HepG2 (cell line): ENCODE data around the gene PJA2. TPM values are rescaled to one million over a fixed set of nuclear protein-coding genes. Genes with fewer than 3 reads are reported as not detected.

Experiments used
- ATAC-seq: fragments of 200-7000 bp; cut with Tn5 transposase; 3 replicates; pipeline ENCODE4 v1.9.1; 2020; ENCODE audit warnings: mild to moderate bottlenecking, moderate library complexity
- BruUV-seq: library from RNA; stranded (reverse); fragments of 400-500 nt; replicated peaks from 2 replicates; lab custom pipeline; 2021; lab: Mats Ljungman, UMichigan
- CTCF ChIA-PET: fragments of 300-600 bp; formaldehyde crosslinking; extraction: SDS; loops from one replicate; lab custom pipeline; 2021; ENCODE audit warnings: low total read pairs, inconsistent platforms, low intra/inter-chr PET ratio; lab: Yijun Ruan, JAX
- POLR2A ChIA-PET: fragments of 350-600 bp; sonication (Branson Sonifier 250); formaldehyde crosslinking; loops from one replicate; lab custom pipeline; 2020; ENCODE audit warnings: antibody characterized with exemption, inconsistent platforms; lab: Yijun Ruan, JAX
- DNase-seq: peaks from one replicate; pipeline ENCODE4 v3.0.0-alpha.2; 2015; ENCODE audit warnings: low spot score
- FAIRE-seq: peaks from 3 replicates; lab custom pipeline; 2011; peaks lifted over from hg19 to GRCh38; lab: Jason Lieb, UNC
- H2AFZ ChIP-seq: one replicate; pipeline ENCODE4 v1.6.1; 2011; ENCODE audit warnings: low read length, inconsistent platforms
- H3K27ac ChIP-seq: fragments of 300-600 bp; 3 replicates; pipeline ENCODE4 v1.8.0; 2011; ENCODE audit warnings: mixed run types, mild to moderate bottlenecking, mixed read lengths, low read length, inconsistent platforms; ENCODE audit not compliant: insufficient read depth; ENCODE audit errors: extremely low read length
- H3K27me3 ChIP-seq, 2 experiments: fragments of 200-600 bp in 1 of 2; 2 replicates in 1 of 2; 3 replicates in 1 of 2; pipeline versions ENCODE4 v1.6.0 to v1.8.0; 2011; ENCODE audit warnings: low read length in 2 of 2, mild to moderate bottlenecking in 2 of 2, moderate library complexity in 2 of 2, inconsistent platforms in 1 of 2; ENCODE audit not compliant: insufficient read depth in 2 of 2, control insufficient read depth in 1 of 2
- H3K36me3 ChIP-seq, 2 experiments: fragments of 200-600 bp in 1 of 2; replicated peaks in 1 of 2; 2 replicates in 1 of 2; 3 replicates in 1 of 2; pipeline versions ENCODE4 v1.5.1 to v1.8.0; 2011; ENCODE audit warnings: low read length in 2 of 2, inconsistent platforms in 1 of 2; ENCODE audit not compliant: insufficient read depth in 2 of 2, control insufficient read depth in 1 of 2
- H3K4me1 ChIP-seq: 2 replicates; pipeline ENCODE4 v1.5.1; 2012; ENCODE audit warnings: low read length, inconsistent platforms; ENCODE audit not compliant: insufficient read depth
- H3K4me2 ChIP-seq: 2 replicates; pipeline ENCODE4 v1.6.0; 2011; ENCODE audit warnings: low read depth, low read length, inconsistent platforms
- H3K4me3 ChIP-seq, 3 experiments: fragments of 200-600 bp in 1 of 3; sonication (generic), shearing (Covaris generic) in 1 of 3; replicated peaks in 1 of 3; 2 replicates each; pipeline ENCODE4 v1.5.1; 2011 to 2016; ENCODE audit warnings: low read length in 3 of 3, inconsistent platforms in 2 of 3, low read depth in 2 of 3, mild to moderate bottlenecking in 2 of 3, control low read depth in 1 of 3, mixed read lengths in 1 of 3; ENCODE audit not compliant: insufficient read depth in 1 of 3
- H3K79me2 ChIP-seq: one replicate; pipeline ENCODE4 v1.6.1; 2011; ENCODE audit warnings: low read length, inconsistent platforms; ENCODE audit not compliant: insufficient read depth
- H3K9ac ChIP-seq: 2 replicates; pipeline ENCODE4 v1.6.0; 2011; ENCODE audit warnings: mild to moderate bottlenecking, low read depth, low read length, inconsistent platforms; ENCODE audit not compliant: insufficient read depth
- H3K9me3 ChIP-seq: 2 replicates; pipeline ENCODE4 v1.5.1; 2012; ENCODE audit warnings: mild to moderate bottlenecking, low read length
- H4K20me1 ChIP-seq: 2 replicates; pipeline ENCODE4 v1.6.0; 2011; ENCODE audit warnings: inconsistent platforms, mild to moderate bottlenecking, low read length, moderate library complexity; ENCODE audit not compliant: insufficient read depth
- HMG20B ChIP-seq: conservative IDR thresholded peaks from 2 replicates; pipeline ENCODE4 v1.6.1; 2016; ENCODE audit warnings: missing genetic modification reagents, missing compliant biosample characterization
- HNF4A ChIP-seq: sonication (generic); formaldehyde crosslinking; IDR thresholded peaks from 2 replicates; pipeline ENCODE4 v1.4.0; 2020; ENCODE audit warnings: missing genetic modification reagents
- HOMEZ ChIP-seq: IDR thresholded peaks from 2 replicates; pipeline ENCODE4 v1.6.1; 2016; ENCODE audit warnings: low read depth
- HOXA9 ChIP-seq: sonication (generic); formaldehyde crosslinking; IDR thresholded peaks from 2 replicates; pipeline ENCODE4 v1.8.1; 2022; ENCODE audit warnings: missing genetic modification reagents, mild to moderate bottlenecking, moderate library complexity, borderline replicate concordance
- ISL2 ChIP-seq: sonication (generic); formaldehyde crosslinking; IDR thresholded peaks from 2 replicates; pipeline ENCODE4 v1.5.0; 2020; ENCODE audit warnings: missing genetic modification reagents
- KMT2B ChIP-seq: IDR thresholded peaks from 2 replicates; pipeline ENCODE4 v1.6.1; 2016; ENCODE audit warnings: missing genetic modification reagents, missing compliant biosample characterization
- LCORL ChIP-seq, 2 experiments: fragments of 450-650 bp in 1 of 2; sonication (generic) in 1 of 2; formaldehyde crosslinking in 1 of 2; IDR thresholded peaks; 2 replicates each; pipeline versions ENCODE4 v1.5.0 to v1.6.1; 2017 to 2020; ENCODE audit warnings: antibody characterized with exemption in 1 of 2, missing genetic modification reagents in 1 of 2
- NFYB ChIP-seq: sonication (generic); formaldehyde crosslinking; IDR thresholded peaks from 2 replicates; pipeline ENCODE4 v1.4.0; 2020; ENCODE audit warnings: missing genetic modification reagents
- NONO ChIP-seq, 2 experiments: fragments of 450-650 bp in 1 of 2; sonication (generic) in 1 of 2; formaldehyde crosslinking in 1 of 2; IDR thresholded peaks in 1 of 2; conservative IDR thresholded peaks in 1 of 2; 2 replicates each; pipeline versions ENCODE4 v1.6.1 to v1.8.0; 2017 to 2022; ENCODE audit warnings: mild to moderate bottlenecking in 1 of 2, missing genetic modification reagents in 1 of 2, moderate library complexity in 1 of 2
- PHF21A ChIP-seq: sonication (generic); formaldehyde crosslinking; IDR thresholded peaks from 2 replicates; pipeline ENCODE4 v1.5.0; 2020; ENCODE audit warnings: mild to moderate bottlenecking, missing genetic modification reagents
- PITX1 ChIP-seq: sonication (generic); formaldehyde crosslinking; IDR thresholded peaks from 2 replicates; pipeline ENCODE4 v1.5.1; 2020; ENCODE audit warnings: mild to moderate bottlenecking, missing genetic modification reagents
- TCF7 ChIP-seq: sonication (generic); IDR thresholded peaks from 2 replicates; pipeline ENCODE4 v1.6.1; 2016; ENCODE audit warnings: antibody characterized with exemption, low read depth
- ZKSCAN8 ChIP-seq: IDR thresholded peaks from 2 replicates; pipeline ENCODE4 v1.6.1; 2016; ENCODE audit warnings: borderline replicate concordance, missing genetic modification reagents, missing compliant biosample characterization
- ZNF292 ChIP-seq: sonication (generic); formaldehyde crosslinking; IDR thresholded peaks from 2 replicates; pipeline ENCODE4 v1.8.1; 2022; ENCODE audit warnings: mild to moderate bottlenecking, low read depth, missing genetic modification reagents, borderline replicate concordance
- ZNF383 ChIP-seq: sonication (generic); formaldehyde crosslinking; IDR thresholded peaks from 2 replicates; pipeline ENCODE4 v1.4.0; 2020; ENCODE audit warnings: missing genetic modification reagents, mild to moderate bottlenecking, borderline replicate concordance
- ZNF652 ChIP-seq: IDR thresholded peaks from 2 replicates; pipeline ENCODE4 v1.6.1; 2016; ENCODE audit warnings: low read depth, borderline replicate concordance
- ZNF790 ChIP-seq: sonication (generic); formaldehyde crosslinking; IDR thresholded peaks from 2 replicates; pipeline ENCODE4 v1.8.0; 2022; ENCODE audit warnings: missing genetic modification reagents, mild to moderate bottlenecking, borderline replicate concordance
- ZSCAN29 ChIP-seq: sonication (generic); formaldehyde crosslinking; conservative IDR thresholded peaks from 2 replicates; pipeline ENCODE4 v1.4.0; 2020; ENCODE audit warnings: mild to moderate bottlenecking, missing genetic modification reagents
- whole genome bisulfite sequencing: methylation state at CpG from one replicate; pipeline ENCODE4 v1.1.6; 2017; ENCODE audit warnings: low lambda C conversion rate; 5-methylcytosine and 5-hydroxymethylcytosine counted together
- in situ Hi-C: cut with HindIII; loops from 2 replicates; pipeline ENCODE4 v1.10.0; 2017; ENCODE audit warnings: low pct_unique_long_range_greater_than_20kb; ENCODE audit not compliant: extremely low pct_ligation_motif_present
- intact Hi-C: fragments of 100-400 bp; cut with micrococcal nuclease; formaldehyde crosslinking; loops from one replicate; pipeline ENCODE4 v1.10.0; 2022; ENCODE audit not compliant: unreplicated experiment
- polyA plus RNA-seq, 8 experiments: library from polyadenylated mRNA; depleted of rRNA in 3 of 8; stranded (reverse) in 7 of 8; unstranded in 1 of 8; fragments of >200 nt; fragmentation: Illumina TruSeq in 4 of 8; extraction: Trizol in 4 of 8; gene quantifications; 2 replicates each; pipeline versions ENCODE4 v1.2.1 to v1.2.3, GENCODE V29; 2011 to 2016; ENCODE audit warnings: low read depth in 4 of 8, missing spikeins in 1 of 8, mixed read lengths in 1 of 8; ENCODE audit not compliant: insufficient read depth in 1 of 8
- total RNA-seq, 5 experiments: library from RNA; depleted of rRNA; stranded (reverse); fragments of >200 nt; fragmentation: Illumina TruSeq; extraction: Trizol; gene quantifications; 2 replicates each; pipeline ENCODE4 v1.2.3, GENCODE V29; 2016; ENCODE audit warnings: low read depth in 1 of 5
- TF ChIP-seq, protein P1 (sequence below): sonication (generic); formaldehyde crosslinking; IDR thresholded peaks from 2 replicates; pipeline ENCODE4 v1.8.0; 2022; ENCODE audit warnings: missing genetic modification reagents, mild to moderate bottlenecking, moderate library complexity, borderline replicate concordance
- TF ChIP-seq, protein P2 (sequence below): IDR thresholded peaks from 2 replicates; pipeline ENCODE4 v1.6.1; 2012; ENCODE audit warnings: inconsistent platforms

Gene PJA2
- total and polyA plus RNA-seq, 2 of the 13 experiments (the other 11 are each of a cell fraction or from before 2014, with no cell fraction given), result 39.4 to 41.4 TPM

- H3K9me3 ChIP-seq, result peaks cover 13% of the 10 kb centered on the region; the same call in 1 of the 2 replicates
- BruUV-seq, result no TSS peak
- WGBS, result 6% methylated on average over 1 of the region's 1 CpG
- ATAC-seq (peak; percentile 4), DNase-seq (peak; percentile 64), FAIRE-seq (peak; percentile 18)
- intact Hi-C loops (loop anchor here (5.0 kb wide), 3 partner anchors 54 to 1031 kb away; partner anchors contain the start of genes FBXL17 and FER), in situ Hi-C loops (no loop called here)
- peak overlapping the region; percentile 69 for H3K27ac ChIP-seq
- peak overlapping the region in 1 of 3 experiments; percentile 44; a peak in 3 of 6 replicates for H3K4me3 ChIP-seq
- CTCF ChIA-PET, result no interaction called here
- peaks cover 8% of the 10 kb centered on the region; the same call in 1 of the 2 replicates for H4K20me1 ChIP-seq
- no peaks in the 10 kb centered on the region for H3K36me3 ChIP-seq
- H3K4me1 ChIP-seq, result peaks cover 32% of the 10 kb centered on the region
- peak overlapping the region; percentile 76 for H2AFZ ChIP-seq
- no peaks in the 10 kb centered on the region; a peak in 1 of 5 replicates for H3K27me3 ChIP-seq
- peak overlapping the region; percentile 49 for H3K9ac ChIP-seq
- POLR2A ChIA-PET, result no interaction called here
- H3K79me2 ChIP-seq, result peaks cover 16% of the 10 kb centered on the region
- peak overlapping the region; percentile 86 for H3K4me2 ChIP-seq
- TF ChIP-seq TCF7 (no peak), ZNF790 (CRISPR knock-in tag) (no peak), HOMEZ (CRISPR knock-in tag) (0 out of 2 replicates have a peak, but pooled peaks have one; percentile 8), ZKSCAN8 (peak; percentile 90; the same call in 1 of the 2 replicates), ZNF652 (no peak), PHF21A (CRISPR knock-in tag) (peak; percentile 29; the same call in 1 of the 2 replicates), ZNF292 (CRISPR knock-in tag) (peak; percentile 73; the same call in 1 of the 2 replicates), ZSCAN29 (CRISPR knock-in tag) (0 out of 2 replicates have a peak, but pooled peaks have one; percentile 36), NONO (IDR thresholded peaks at IDR 0.05) (no peak), NONO (CRISPR knock-in tag; conservative IDR thresholded peaks at IDR 0.05) (0 out of 2 replicates have a peak, but pooled peaks have one; percentile 23), ZNF383 (CRISPR knock-in tag) (no peak), ISL2 (CRISPR knock-in tag) (0 out of 2 replicates have a peak, but pooled peaks have one; percentile 43), KMT2B (CRISPR knock-in tag) (0 out of 2 replicates have a peak, but pooled peaks have one; percentile 33), HOXA9 (CRISPR knock-in tag) (no peak), HMG20B (CRISPR knock-in tag) (no peak), HNF4A (CRISPR knock-in tag) (peak; percentile 38; the same call in 1 of the 2 replicates), PITX1 (CRISPR knock-in tag) (0 out of 2 replicates have a peak, but pooled peaks have one; percentile 35), NFYB (no peak), LCORL (IDR thresholded peaks at IDR 0.05) (no peak), LCORL (CRISPR knock-in tag; IDR thresholded peaks at IDR 0.05) (peak; percentile 75)
- TF ChIP-seq, protein P1, sequence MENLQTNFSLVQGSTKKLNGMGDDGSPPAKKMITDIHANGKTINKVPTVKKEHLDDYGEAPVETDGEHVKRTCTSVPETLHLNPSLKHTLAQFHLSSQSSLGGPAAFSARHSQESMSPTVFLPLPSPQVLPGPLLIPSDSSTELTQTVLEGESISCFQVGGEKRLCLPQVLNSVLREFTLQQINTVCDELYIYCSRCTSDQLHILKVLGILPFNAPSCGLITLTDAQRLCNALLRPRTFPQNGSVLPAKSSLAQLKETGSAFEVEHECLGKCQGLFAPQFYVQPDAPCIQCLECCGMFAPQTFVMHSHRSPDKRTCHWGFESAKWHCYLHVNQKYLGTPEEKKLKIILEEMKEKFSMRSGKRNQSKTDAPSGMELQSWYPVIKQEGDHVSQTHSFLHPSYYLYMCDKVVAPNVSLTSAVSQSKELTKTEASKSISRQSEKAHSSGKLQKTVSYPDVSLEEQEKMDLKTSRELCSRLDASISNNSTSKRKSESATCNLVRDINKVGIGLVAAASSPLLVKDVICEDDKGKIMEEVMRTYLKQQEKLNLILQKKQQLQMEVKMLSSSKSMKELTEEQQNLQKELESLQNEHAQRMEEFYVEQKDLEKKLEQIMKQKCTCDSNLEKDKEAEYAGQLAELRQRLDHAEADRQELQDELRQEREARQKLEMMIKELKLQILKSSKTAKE (CRISPR knock-in tag), result no peak
- TF ChIP-seq, protein P2, sequence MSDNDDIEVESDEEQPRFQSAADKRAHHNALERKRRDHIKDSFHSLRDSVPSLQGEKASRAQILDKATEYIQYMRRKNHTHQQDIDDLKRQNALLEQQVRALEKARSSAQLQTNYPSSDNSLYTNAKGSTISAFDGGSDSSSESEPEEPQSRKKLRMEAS, result no peak
Observed at GRCh38 chr5:109412981-109413402, 3.2 kb upstream of the PJA2 start.
